Ovary (tissue), 9 donors: Measurements from ENCODE around the gene ZNF385C. TPM values are rescaled to one million over a fixed set of nuclear protein-coding genes. Genes with fewer than 3 reads are reported as not detected.

ENCODE experiments used
- DNase-seq, 5 donors: peaks; one replicate each; pipeline ENCODE4 v3.0.0-alpha.2; 2019 to 2020
- H3K27ac ChIP-seq, 2 donors: fragments of 200-600 bp; one replicate each; pipeline versions ENCODE4 v1.5.1 to v1.8.0; 2019 to 2022
- H3K27me3 ChIP-seq: fragments of 200-600 bp; one replicate; pipeline ENCODE4 v1.8.0; 2022
- H3K36me3 ChIP-seq: fragments of 200-600 bp; sonication (generic); one replicate; pipeline ENCODE4 v1.5.1; 2019
- H3K4me1 ChIP-seq: one replicate; pipeline ENCODE4 v1.8.1; 2013; ENCODE audit warnings: mild to moderate bottlenecking, moderate library complexity; ENCODE audit not compliant: insufficient read depth
- H3K4me3 ChIP-seq: fragments of 200-600 bp; sonication (generic); one replicate; pipeline ENCODE4 v1.5.1; 2017
- H3K9me3 ChIP-seq, 2 donors: fragments of 200-600 bp in 1 of 2; sonication (generic) in 1 of 2; one replicate each; pipeline versions ENCODE4 v1.5.1 to v1.8.1; 2013 to 2019; ENCODE audit warnings: mild to moderate bottlenecking in 1 of 2, moderate library complexity in 1 of 2
- CTCF ChIP-seq, 3 donors: fragments of 450-650 bp in 2 of 3; fragments of 200-600 bp in 1 of 3; IDR thresholded peaks; one replicate each; pipeline versions ENCODE4 v1.5.1 to v1.8.0; 2016 to 2022; ENCODE audit warnings: antibody characterized with exemption in 3 of 3, mild to moderate bottlenecking in 1 of 3
- EP300 ChIP-seq: sonication (generic); formaldehyde crosslinking; IDR thresholded peaks from one replicate; pipeline ENCODE4 v1.6.1; 2017; ENCODE audit warnings: antibody characterized with exemption
- POLR2A ChIP-seq: fragments of 450-650 bp; IDR thresholded peaks from one replicate; pipeline ENCODE4 v1.6.1; 2017; ENCODE audit warnings: antibody characterized with exemption, mild to moderate bottlenecking, moderate library complexity
- WGBS, 3 donors: extraction: QIAGEN DNeasy Blood & Tissue Kit in 1 of 3; methylation state at CpG; one replicate each; pipeline versions ENCODE4 v1.1.5 to v1.1.7; 2013 to 2017; 5-methylcytosine and 5-hydroxymethylcytosine counted together
- intact Hi-C, 4 donors: fragments of 100-400 bp; cut with DNase I; formaldehyde crosslinking; loops; one replicate each; pipeline versions ENCODE4 v1.11.0 to v1.15.1; 2022 to 2023
- polyA plus RNA-seq, 2 donors: library from polyadenylated mRNA; stranded (reverse); fragments of 200-250 nt in 1 of 2; fragments of 350-450 nt in 1 of 2; fragmentation: Illumina TruSeq in 1 of 2; extraction: RNeasy Lipid Tissue Mini Kit (QIAGEN cat#74804) in 1 of 2; gene quantifications; one replicate each; pipeline ENCODE4 v1.2.3, GENCODE V29; 2013 to 2014
- total RNA-seq, 7 donors: library from RNA; depleted of rRNA in 2 of 7; stranded (reverse); fragments of >200 nt in 2 of 7; fragmentation: NEBNext Ultra II Directional in 3 of 7; extraction: Animal tissue kit (Norgen Biotek cat#: 25700) in 3 of 7; gene quantifications; one replicate each; pipeline versions ENCODE4 v1.1.0 to v1.2.4, GENCODE V29; 2016 to 2023
- donor health status: DM: no; HTN: no; CAD: no; lungs with moderate emphysema.
- donor health status: DM: no; HTN: no; CAD: no.
- donor health status: Bipolar disorder and iron deficiency.
- donor health status: DM: yes; HTN: yes; CAD: no.
- donor health status: DM: no; HTN: no; CAD: no.
- donor health status: DM: yes; HTN: yes; CAD: no.

Gene ZNF385C
- total and polyA plus RNA-seq, 9 donors = 0.36 to 3.0 (median 1.7) TPM

DNA sequence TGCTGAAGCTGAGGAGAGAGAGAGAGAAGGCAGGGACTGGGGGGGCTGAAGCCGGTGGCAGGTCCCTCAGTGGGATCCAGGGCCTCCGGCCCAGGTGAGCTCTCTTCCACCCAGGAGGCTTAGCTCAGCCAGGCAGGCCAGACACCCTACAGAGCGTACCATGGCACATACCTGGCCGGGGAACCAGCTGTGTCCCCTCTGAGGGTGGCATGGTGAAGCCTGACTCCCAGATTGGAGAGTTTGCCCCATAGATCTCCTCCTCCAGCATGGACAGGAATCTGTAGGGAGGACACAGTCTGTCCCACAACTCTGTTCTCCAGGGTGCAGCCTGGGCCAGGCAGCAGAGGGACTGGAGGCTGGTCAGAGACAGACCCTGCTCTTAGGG lies 19.8 kb upstream of the ZNF385C start:
- intact Hi-C loops = loop anchor here (5.0 to 10.0 kb wide), 6 partner anchors 51 to 156 kb away; partner anchors contain the start of genes CNP (in 1 of the 4) and NKIRAS2 (in 1 of the 4)
- Histone ChIP-seq H3K27me3 (no peaks in the 10 kb centered on the region), H3K27ac (no peak overlapping the region), H3K9me3 (no peaks in the 10 kb centered on the region), H3K4me1 (peaks cover 5% of the 10 kb centered on the region), H3K36me3 (no peaks in the 10 kb centered on the region), H3K4me3 (no peak overlapping the region)
- WGBS, 3 donors = 85 to 93% (median 87%) methylated on average over 4 of the region's 4 CpGs
- no peak for TF ChIP-seq POLR2A
- TF ChIP-seq CTCF (IDR thresholded peaks at IDR 0.05) = no peak
- no peak for TF ChIP-seq EP300
- no peak for DNase-seq

DNA sequence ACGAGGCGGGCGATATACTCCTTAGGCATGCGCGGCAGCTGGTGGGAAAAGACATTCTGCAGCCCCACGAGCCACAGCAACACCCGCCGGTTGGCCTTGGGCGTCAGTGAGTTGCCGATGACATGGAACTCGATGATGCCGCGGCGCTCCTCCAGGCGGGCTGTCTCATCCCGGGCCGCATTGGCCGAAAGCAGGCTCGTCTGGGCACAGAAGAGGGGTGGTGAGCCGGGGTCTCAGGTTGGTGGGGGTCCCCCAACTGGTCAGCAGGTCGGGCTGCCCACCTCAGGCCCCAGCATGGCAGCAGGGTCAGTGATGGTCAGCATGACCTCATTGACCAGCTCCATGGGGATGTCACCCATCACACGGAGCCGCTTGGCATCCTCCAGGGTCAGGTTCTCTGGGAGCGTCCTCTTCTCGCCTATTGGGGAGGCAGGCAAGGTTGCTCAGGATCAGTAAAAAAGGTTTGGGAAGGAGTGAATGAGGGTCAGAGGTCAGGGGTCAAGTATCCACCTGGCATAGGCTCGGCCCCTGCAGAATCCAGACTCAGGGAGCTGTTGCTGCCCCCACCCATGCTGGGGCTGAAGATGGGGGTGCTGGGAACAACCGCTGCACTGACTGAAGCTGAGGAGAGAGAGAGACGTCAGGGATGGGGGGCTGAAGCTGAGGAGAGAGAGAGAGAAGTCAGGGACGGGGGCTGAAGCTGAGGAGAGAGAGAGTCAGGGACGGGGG lies 19.3 kb upstream of the ZNF385C start:
- no peaks in the 10 kb centered on the region for H3K36me3 ChIP-seq
- TF ChIP-seq CTCF (IDR thresholded peaks at IDR 0.05) = no peak
- no peak for TF ChIP-seq EP300
- TF ChIP-seq POLR2A = no peak
- H3K9me3 ChIP-seq = no peaks in the 10 kb centered on the region
- DNase-seq = no peak
- H3K4me3 ChIP-seq = no peak overlapping the region
- intact Hi-C loops = loop anchor here (2.0 to 10.0 kb wide), 8 partner anchors 50 to 155 kb away; partner anchors contain the start of genes CNP (in 1 of the 4) and NKIRAS2 (in 1 of the 4)
- peaks cover 7% of the 10 kb centered on the region for H3K4me1 ChIP-seq
- WGBS, 3 donors = 68 to 78% (median 69%) methylated on average over 30 of the region's 30 CpGs
- no peaks in the 10 kb centered on the region for H3K27me3 ChIP-seq
- H3K27ac ChIP-seq = no peak overlapping the region

DNA sequence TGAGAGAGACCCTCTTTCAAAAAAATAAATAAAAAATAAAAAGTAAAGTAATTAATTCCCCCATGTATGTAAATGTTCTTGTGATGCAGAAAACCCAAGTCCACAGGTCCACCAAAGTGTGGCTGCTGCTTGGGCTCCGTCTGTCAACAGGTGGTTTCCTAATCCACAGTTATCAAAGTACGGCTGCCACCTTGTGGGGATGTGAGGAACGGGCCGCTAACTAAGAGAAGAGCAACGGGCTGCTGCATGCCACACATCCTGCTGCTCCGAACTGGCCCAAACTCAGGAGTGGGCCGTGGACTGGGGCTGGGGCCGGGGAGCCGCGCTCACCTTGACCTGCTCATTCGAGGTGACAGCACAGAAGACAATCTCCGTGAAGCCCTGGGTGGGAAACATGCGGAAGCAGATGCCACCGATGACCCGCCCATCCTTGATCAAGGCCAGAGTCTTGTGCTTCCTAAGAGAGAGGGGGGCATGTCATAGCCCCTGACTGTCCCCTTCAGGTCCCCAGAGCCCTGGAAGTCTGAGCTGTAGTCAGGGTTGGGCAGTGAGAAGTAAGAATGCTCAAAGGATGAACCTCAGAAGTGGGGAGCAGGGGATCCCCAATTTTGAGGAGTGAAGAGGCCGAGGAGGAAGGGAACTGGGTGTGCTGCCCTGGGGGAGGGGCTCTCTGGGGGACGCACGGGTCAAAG lies 18.6 kb upstream of the ZNF385C start:
- H3K4me3 ChIP-seq = no peak overlapping the region
- no peak overlapping the region for H3K27ac ChIP-seq
- H3K4me1 ChIP-seq = peaks cover 8% of the 10 kb centered on the region
- no peaks in the 10 kb centered on the region for H3K36me3 ChIP-seq
- peak; percentile 79 to 91 (median 87) for DNase-seq
- intact Hi-C loops = loop anchor here (2.0 to 10.0 kb wide), 8 partner anchors 50 to 155 kb away; partner anchors contain the start of genes CNP (in 1 of the 4) and NKIRAS2 (in 1 of the 4)
- no peak for TF ChIP-seq EP300
- TF ChIP-seq CTCF (IDR thresholded peaks at IDR 0.05) = peak; percentile 71 to 82 (median 78)
- TF ChIP-seq POLR2A = no peak
- H3K9me3 ChIP-seq = no peaks in the 10 kb centered on the region
- H3K27me3 ChIP-seq = no peaks in the 10 kb centered on the region
- WGBS, 3 donors = 20 to 25% (median 21%) methylated on average over 17 to 18 of the region's 18 CpGs

DNA sequence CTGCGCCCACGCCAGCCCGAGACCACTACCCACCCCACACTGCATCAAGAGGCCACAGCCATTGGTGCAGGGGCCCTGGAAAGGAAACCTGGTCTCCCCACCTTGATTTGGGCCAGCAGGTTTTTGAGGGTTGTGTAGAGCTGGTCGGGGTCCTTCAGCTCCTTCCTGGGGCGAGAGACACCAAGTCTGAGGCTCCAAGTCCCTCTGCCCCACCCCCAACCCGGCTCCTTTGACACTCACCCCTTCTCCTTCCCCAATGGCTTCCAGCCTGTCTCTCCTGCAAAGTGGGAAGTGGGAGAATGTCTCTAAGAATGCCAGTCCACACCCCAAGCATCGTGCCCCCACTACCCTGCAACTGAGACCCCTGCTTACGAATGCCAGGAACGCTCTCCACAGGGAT lies 15.8 kb upstream of the ZNF385C start:
- H3K36me3 ChIP-seq = no peaks in the 10 kb centered on the region
- H3K9me3 ChIP-seq = no peaks in the 10 kb centered on the region
- H3K27ac ChIP-seq = no peak overlapping the region
- intact Hi-C loops = loop anchor here in 3 of 4 donors (5.0 to 10.0 kb wide), 4 partner anchors 42 to 149 kb away; partner anchors contain the start of gene CNP (in 1 of the 3)
- H3K27me3 ChIP-seq = no peaks in the 10 kb centered on the region
- WGBS, 3 donors = 83 to 90% (median 86%) methylated on average over 9 of the region's 9 CpGs
- TF ChIP-seq CTCF (IDR thresholded peaks at IDR 0.05) (no peak), POLR2A (no peak), EP300 (no peak)
- H3K4me3 ChIP-seq = no peak overlapping the region
- H3K4me1 ChIP-seq = peaks cover 10% of the 10 kb centered on the region
- no peak for DNase-seq
